ENCODE data around the gene MALT1.

The MALT1 gene

DNA sequence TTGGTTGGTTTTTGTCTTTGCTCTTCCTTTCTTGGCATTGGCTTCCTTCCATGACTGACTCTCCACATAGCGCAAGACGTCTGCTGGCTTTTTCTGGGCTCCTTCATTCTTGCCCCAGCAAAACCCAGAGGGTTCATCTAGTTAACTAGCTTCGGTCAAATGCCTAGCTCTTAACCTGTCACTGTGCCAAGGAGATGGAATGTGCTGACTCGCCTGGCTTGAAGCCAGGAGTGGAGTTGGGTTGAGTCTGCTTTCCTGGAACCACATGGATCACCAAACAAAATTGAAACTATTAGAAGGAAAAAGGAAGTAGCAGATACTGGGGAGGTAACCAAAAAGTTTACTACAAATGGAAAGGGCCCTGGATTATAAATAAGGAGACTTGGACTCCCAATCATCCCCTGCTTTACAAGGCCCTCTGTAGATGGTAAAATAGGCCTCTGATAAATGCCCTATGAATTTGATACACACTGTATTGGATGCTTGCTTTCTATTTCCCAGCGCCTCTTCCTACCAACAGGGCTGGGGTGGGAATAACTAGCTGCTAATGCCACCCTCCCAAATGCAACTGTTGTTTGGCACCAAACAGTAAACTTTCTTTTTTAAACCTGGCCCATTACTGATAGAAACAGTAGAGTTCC is 11.3 kb downstream of the MALT1 start:
- POLR2A ChIA-PET: interaction anchor here (3.5 kb wide), 1 partner anchor 11 kb away, joined by 16 read pairs; the partner anchor contains the start of gene MALT1
- no peak for TF ChIP-seq SP1 (IDR thresholded peaks at IDR 0.05)
- no peak for TF ChIP-seq L3MBTL2 (conservative IDR thresholded peaks at IDR 0.05)
- TF ChIP-seq ARNT (IDR thresholded peaks at IDR 0.05): no peak
- TF ChIP-seq FOXA1 (IDR thresholded peaks at IDR 0.05): no peak
- TF ChIP-seq BHLHE40 (IDR thresholded peaks at IDR 0.05; ENCODE audit: borderline replicate concordance): no peak
- TF ChIP-seq FOXM1 (IDR thresholded peaks at IDR 0.05; ENCODE audit: borderline replicate concordance): no peak
- TF ChIP-seq HDGF (IDR thresholded peaks at IDR 0.05; ENCODE audit: borderline replicate concordance): no peak
- TF ChIP-seq NFRKB (IDR thresholded peaks at IDR 0.05): no peak
- no peak for TF ChIP-seq ZNF384 (IDR thresholded peaks at IDR 0.05)
- TF ChIP-seq SUZ12 (IDR thresholded peaks at IDR 0.05): no peak
- TF ChIP-seq ELF4 (IDR thresholded peaks at IDR 0.05): no peak
- TF ChIP-seq CTBP1 (IDR thresholded peaks at IDR 0.05; ENCODE audit: borderline replicate concordance): no peak
- TF ChIP-seq LEF1 (IDR thresholded peaks at IDR 0.05; ENCODE audit: borderline replicate concordance): no peak
- no peak for TF ChIP-seq TARDBP (IDR thresholded peaks at IDR 0.05)
- TF ChIP-seq, protein P1, sequence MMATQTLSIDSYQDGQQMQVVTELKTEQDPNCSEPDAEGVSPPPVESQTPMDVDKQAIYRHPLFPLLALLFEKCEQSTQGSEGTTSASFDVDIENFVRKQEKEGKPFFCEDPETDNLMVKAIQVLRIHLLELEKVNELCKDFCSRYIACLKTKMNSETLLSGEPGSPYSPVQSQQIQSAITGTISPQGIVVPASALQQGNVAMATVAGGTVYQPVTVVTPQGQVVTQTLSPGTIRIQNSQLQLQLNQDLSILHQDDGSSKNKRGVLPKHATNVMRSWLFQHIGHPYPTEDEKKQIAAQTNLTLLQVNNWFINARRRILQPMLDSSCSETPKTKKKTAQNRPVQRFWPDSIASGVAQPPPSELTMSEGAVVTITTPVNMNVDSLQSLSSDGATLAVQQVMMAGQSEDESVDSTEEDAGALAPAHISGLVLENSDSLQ (IDR thresholded peaks at IDR 0.05): no peak
- no peak for TF ChIP-seq FOXK2 (IDR thresholded peaks at IDR 0.05)
- DNase-seq (ENCODE audit: extremely low spot score): peak; percentile 13
- CTCF ChIA-PET: no interaction called here

GRCh38 chr18:58687871-58688308 is 16.6 kb downstream of the MALT1 start:
- CTCF ChIA-PET: no interaction called here
- TF ChIP-seq ARNT (IDR thresholded peaks at IDR 0.05): no peak
- TF ChIP-seq LEF1 (IDR thresholded peaks at IDR 0.05; ENCODE audit: borderline replicate concordance): no peak
- TF ChIP-seq HDGF (IDR thresholded peaks at IDR 0.05; ENCODE audit: borderline replicate concordance): no peak
- no peak for TF ChIP-seq FOXM1 (IDR thresholded peaks at IDR 0.05; ENCODE audit: borderline replicate concordance)
- no peak for TF ChIP-seq ZNF384 (IDR thresholded peaks at IDR 0.05)
- TF ChIP-seq L3MBTL2 (conservative IDR thresholded peaks at IDR 0.05): no peak
- TF ChIP-seq ELF4 (IDR thresholded peaks at IDR 0.05): no peak
- TF ChIP-seq TARDBP (IDR thresholded peaks at IDR 0.05): no peak
- TF ChIP-seq, protein P1 (IDR thresholded peaks at IDR 0.05): no peak
- DNase-seq (ENCODE audit: extremely low spot score): no peak
- POLR2A ChIA-PET: no interaction called here

DNA sequence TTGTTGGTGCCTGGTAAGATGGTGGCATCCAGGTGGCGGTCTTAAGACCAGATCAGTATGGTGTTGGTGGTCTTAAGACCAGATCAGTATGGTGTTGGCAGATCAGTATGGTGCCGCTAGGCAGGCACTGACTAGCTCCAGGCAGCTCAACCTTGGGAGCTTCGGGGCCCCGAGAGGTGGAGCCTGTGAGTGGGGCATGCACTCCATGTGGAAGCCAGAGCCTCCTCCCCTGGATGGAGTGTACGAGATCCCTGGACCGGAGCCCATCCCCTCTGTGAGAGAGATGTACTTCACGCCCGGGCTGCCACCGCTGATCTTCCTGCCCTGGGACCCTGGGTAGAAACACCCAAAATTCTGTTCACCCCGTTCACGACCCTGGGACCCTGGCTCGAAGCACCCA is 19.0 kb downstream of the MALT1 start:
- ChIA-PET POLR2A (no interaction called here), CTCF (no interaction called here)
- no peak for TF ChIP-seq NFRKB (IDR thresholded peaks at IDR 0.05)
- no peak for TF ChIP-seq FOXA1 (IDR thresholded peaks at IDR 0.05)
- no peak for TF ChIP-seq BHLHE40 (IDR thresholded peaks at IDR 0.05; ENCODE audit: borderline replicate concordance)
- no peak for TF ChIP-seq ARNT (IDR thresholded peaks at IDR 0.05)
- no peak for TF ChIP-seq SP1 (IDR thresholded peaks at IDR 0.05)
- TF ChIP-seq, protein P1 (IDR thresholded peaks at IDR 0.05): no peak
- TF ChIP-seq FOXM1 (IDR thresholded peaks at IDR 0.05; ENCODE audit: borderline replicate concordance): no peak
- no peak for TF ChIP-seq HDGF (IDR thresholded peaks at IDR 0.05; ENCODE audit: borderline replicate concordance)
- no peak for TF ChIP-seq L3MBTL2 (conservative IDR thresholded peaks at IDR 0.05)
- no peak for TF ChIP-seq CTBP1 (IDR thresholded peaks at IDR 0.05; ENCODE audit: borderline replicate concordance)
- no peak for TF ChIP-seq FOXK2 (IDR thresholded peaks at IDR 0.05)
- TF ChIP-seq ELF4 (IDR thresholded peaks at IDR 0.05): no peak
- no peak for TF ChIP-seq LEF1 (IDR thresholded peaks at IDR 0.05; ENCODE audit: borderline replicate concordance)
- TF ChIP-seq ZNF384 (IDR thresholded peaks at IDR 0.05): no peak
- no peak for TF ChIP-seq SUZ12 (IDR thresholded peaks at IDR 0.05)
- no peak for TF ChIP-seq TARDBP (IDR thresholded peaks at IDR 0.05)
- no peak for DNase-seq (ENCODE audit: extremely low spot score)

GRCh38 chr18:58691256-58691655 is 20.0 kb downstream of the MALT1 start:
- ChIA-PET POLR2A (no interaction called here), CTCF (no interaction called here)
- TF ChIP-seq FOXA1 (IDR thresholded peaks at IDR 0.05) (no peak), NFRKB (IDR thresholded peaks at IDR 0.05) (no peak), FOXM1 (IDR thresholded peaks at IDR 0.05; ENCODE audit: borderline replicate concordance) (no peak), ELF4 (IDR thresholded peaks at IDR 0.05) (no peak), TARDBP (IDR thresholded peaks at IDR 0.05) (no peak), HDGF (IDR thresholded peaks at IDR 0.05; ENCODE audit: borderline replicate concordance) (no peak), ZNF384 (IDR thresholded peaks at IDR 0.05) (no peak), SP1 (IDR thresholded peaks at IDR 0.05) (no peak)
- no peak for DNase-seq (ENCODE audit: extremely low spot score)

- TF ChIP-seq BHLHE40 (IDR thresholded peaks at IDR 0.05; ENCODE audit: borderline replicate concordance): no peak
- TF ChIP-seq FOXK2 (IDR thresholded peaks at IDR 0.05): no peak
- TF ChIP-seq, protein P1 (IDR thresholded peaks at IDR 0.05): no peak
- no peak for TF ChIP-seq FOXA1 (IDR thresholded peaks at IDR 0.05)
- TF ChIP-seq ZNF384 (IDR thresholded peaks at IDR 0.05): no peak
- no peak for TF ChIP-seq LEF1 (IDR thresholded peaks at IDR 0.05; ENCODE audit: borderline replicate concordance)
- TF ChIP-seq ELF4 (IDR thresholded peaks at IDR 0.05): no peak
- no peak for TF ChIP-seq CTBP1 (IDR thresholded peaks at IDR 0.05; ENCODE audit: borderline replicate concordance)
- TF ChIP-seq ARNT (IDR thresholded peaks at IDR 0.05): no peak
- TF ChIP-seq TARDBP (IDR thresholded peaks at IDR 0.05): no peak
- no peak for TF ChIP-seq SUZ12 (IDR thresholded peaks at IDR 0.05)
- POLR2A ChIA-PET: no interaction called here
- CTCF ChIA-PET: no interaction called here
- no peak for DNase-seq (ENCODE audit: extremely low spot score)
These were observed 21.3 kb downstream of the MALT1 start for GRCh38 chr18:58692422-58693185.
